ENCODE data around the gene KRT6B.

- TF ChIP-seq EP300 (conservative IDR thresholded peaks at IDR 0.05; ENCODE audit: poor library complexity, severe bottlenecking) (no peak), EZH2 (IDR thresholded peaks at IDR 0.05; ENCODE audit: borderline replicate concordance, insufficient read depth, low read length, poor library complexity, severe bottlenecking) (no peak), CTCF (IDR thresholded peaks at IDR 0.05; ENCODE audit: poor library complexity, severe bottlenecking) (no peak), RAD21 (conservative IDR thresholded peaks at IDR 0.05) (no peak), REST (IDR thresholded peaks at IDR 0.05; ENCODE audit: borderline replicate concordance) (no peak), POLR2AphosphoS5 (IDR thresholded peaks at IDR 0.05) (no peak), SMC3 (conservative IDR thresholded peaks at IDR 0.05; ENCODE audit: poor library complexity) (no peak)
These were observed 48.0 kb upstream of the KRT6B start for GRCh38 chr12:52499806-52500560.
